Right forelimb (tissue), 1 donor: ENCODE measurements around the gene CCDC69.

Experiments used
- DNase-seq: peaks from one replicate; pipeline ENCODE4 v3.0.0-alpha.2; 2018

Gene CCDC69

GRCh38 chr5:151138114-151138513, 85.8 kb downstream of the CCDC69 start:
- DNase-seq = no peak

- no peak for DNase-seq
Measured at GRCh38 chr5:151137067-151137825, 86.6 kb downstream of the CCDC69 start.

- DNase-seq = no peak
Measured at GRCh38 chr5:151134228-151134627, 89.7 kb downstream of the CCDC69 start.

- DNase-seq = no peak
Measured at GRCh38 chr5:151132963-151133362, 90.9 kb downstream of the CCDC69 start.
